ENCODE measurements around the gene CDK1.
A peak's percentile ranks its signal among the peaks of the same experiment; 100 is the strongest.

CDK1 gene

GRCh38 chr10:60778214-60778970 is at the start of gene CDK1:
Gene CDK1 (plus strand): TSS chr10:60778478. CDS start chr10:60780166, 1,688 bp downstream.
- Histone ChIP-seq H3K27me3 (ENCODE audit: insufficient read depth, low read length) (no peaks in the 10 kb centered on the region), H3K4me1 (ENCODE audit: insufficient read depth, low read length) (peaks cover 11% of the 10 kb centered on the region; the same call in 1 of the 2 replicates), H3K9ac (ENCODE audit: low read depth, low read length) (peak within 1 kb of the TSS; percentile 96), H3K36me3 (ENCODE audit: insufficient read depth, low read depth, low read length) (peaks cover 35% of the 10 kb centered on the region), H3K27ac (ENCODE audit: low read length) (peak within 1 kb of the TSS; percentile 78), H3K4me3 (ENCODE audit: low read length) (peak within 1 kb of the TSS; percentile 96), H3K9me3 (ENCODE audit: insufficient read depth, low read depth, low read length) (no peaks in the 10 kb centered on the region)

GRCh38 chr10:60729106-60729505 is 49.2 kb upstream of the CDK1 start:
- no peak overlapping the region for H3K27ac ChIP-seq (ENCODE audit: low read length)

GRCh38 chr10:60731134-60731885 is 47.0 kb upstream of the CDK1 start:
- no peak overlapping the region for H3K27ac ChIP-seq (ENCODE audit: low read length)
- no peaks in the 10 kb centered on the region for H3K36me3 ChIP-seq (ENCODE audit: insufficient read depth, low read depth, low read length)
- H3K4me1 ChIP-seq (ENCODE audit: insufficient read depth, low read length), result peaks cover 23% of the 10 kb centered on the region
- no peak overlapping the region for H3K9ac ChIP-seq (ENCODE audit: low read depth, low read length)
- H3K4me3 ChIP-seq (ENCODE audit: low read length), result peak overlapping the region; percentile 86
- H3K27me3 ChIP-seq (ENCODE audit: insufficient read depth, low read length), result peaks cover 40% of the 10 kb centered on the region
- H3K9me3 ChIP-seq (ENCODE audit: insufficient read depth, low read depth, low read length), result no peaks in the 10 kb centered on the region

More at GRCh38 chr10:60729106-60729505, 49.2 kb upstream of the CDK1 start:
- no peaks in the 10 kb centered on the region for H3K36me3 ChIP-seq (ENCODE audit: insufficient read depth, low read depth, low read length)
- H3K9ac ChIP-seq (ENCODE audit: low read depth, low read length), result no peak overlapping the region
- H3K4me1 ChIP-seq (ENCODE audit: insufficient read depth, low read length), result peaks cover 6% of the 10 kb centered on the region; the same call in 1 of the 2 replicates
- no peak overlapping the region for H3K4me3 ChIP-seq (ENCODE audit: low read length)
- no peaks in the 10 kb centered on the region for H3K9me3 ChIP-seq (ENCODE audit: insufficient read depth, low read depth, low read length)
- H3K27me3 ChIP-seq (ENCODE audit: insufficient read depth, low read length), result peaks cover 29% of the 10 kb centered on the region

- no peaks in the 10 kb centered on the region for H3K9me3 ChIP-seq (ENCODE audit: insufficient read depth, low read depth, low read length)
- peaks cover 26% of the 10 kb centered on the region for H3K4me1 ChIP-seq (ENCODE audit: insufficient read depth, low read length)
- peak overlapping the region; percentile 63 for H3K9ac ChIP-seq (ENCODE audit: low read depth, low read length)
- peak overlapping the region; percentile 86 for H3K4me3 ChIP-seq (ENCODE audit: low read length)
- no peaks in the 10 kb centered on the region for H3K36me3 ChIP-seq (ENCODE audit: insufficient read depth, low read depth, low read length)
- H3K27ac ChIP-seq (ENCODE audit: low read length), result no peak overlapping the region
- peaks cover 40% of the 10 kb centered on the region for H3K27me3 ChIP-seq (ENCODE audit: insufficient read depth, low read length)
Measured at GRCh38 chr10:60732198-60732806, 46.0 kb upstream of the CDK1 start.

GRCh38 chr10:60732807-60733516 is 45.3 kb upstream of the CDK1 start:
- Histone ChIP-seq H3K9ac (ENCODE audit: low read depth, low read length) (peak overlapping the region; percentile 63; the same call in 1 of the 2 replicates), H3K27me3 (ENCODE audit: insufficient read depth, low read length) (peaks cover 40% of the 10 kb centered on the region), H3K36me3 (ENCODE audit: insufficient read depth, low read depth, low read length) (no peaks in the 10 kb centered on the region), H3K4me3 (ENCODE audit: low read length) (peak overlapping the region; percentile 86), H3K4me1 (ENCODE audit: insufficient read depth, low read length) (peaks cover 28% of the 10 kb centered on the region), H3K27ac (ENCODE audit: low read length) (no peak overlapping the region), H3K9me3 (ENCODE audit: insufficient read depth, low read depth, low read length) (no peaks in the 10 kb centered on the region)

GRCh38 chr10:60733517-60733822 is 44.8 kb upstream of the CDK1 start:
- peak overlapping the region; percentile 86 for H3K4me3 ChIP-seq (ENCODE audit: low read length)
- H3K4me1 ChIP-seq (ENCODE audit: insufficient read depth, low read length), result peaks cover 28% of the 10 kb centered on the region
- no peaks in the 10 kb centered on the region for H3K9me3 ChIP-seq (ENCODE audit: insufficient read depth, low read depth, low read length)
- no peaks in the 10 kb centered on the region for H3K36me3 ChIP-seq (ENCODE audit: insufficient read depth, low read depth, low read length)
- H3K27me3 ChIP-seq (ENCODE audit: insufficient read depth, low read length), result peaks cover 40% of the 10 kb centered on the region
- H3K9ac ChIP-seq (ENCODE audit: low read depth, low read length), result peak overlapping the region; percentile 63; the same call in 1 of the 2 replicates
- H3K27ac ChIP-seq (ENCODE audit: low read length), result no peak overlapping the region

GRCh38 chr10:60733826-60734225 is 44.5 kb upstream of the CDK1 start:
- H3K9me3 ChIP-seq (ENCODE audit: insufficient read depth, low read depth, low read length), result no peaks in the 10 kb centered on the region
- H3K9ac ChIP-seq (ENCODE audit: low read depth, low read length), result no peak overlapping the region
- H3K4me1 ChIP-seq (ENCODE audit: insufficient read depth, low read length), result peaks cover 28% of the 10 kb centered on the region
- no peak overlapping the region for H3K27ac ChIP-seq (ENCODE audit: low read length)
- H3K4me3 ChIP-seq (ENCODE audit: low read length), result peak overlapping the region; percentile 86
- no peaks in the 10 kb centered on the region for H3K36me3 ChIP-seq (ENCODE audit: insufficient read depth, low read depth, low read length)
- peaks cover 40% of the 10 kb centered on the region for H3K27me3 ChIP-seq (ENCODE audit: insufficient read depth, low read length)

- H3K27ac ChIP-seq (ENCODE audit: low read length), result no peak overlapping the region
Measured at GRCh38 chr10:60734226-60734625, 44.1 kb upstream of the CDK1 start.

GRCh38 chr10:60735244-60735643 is 43.0 kb upstream of the CDK1 start:
- no peaks in the 10 kb centered on the region for H3K9me3 ChIP-seq (ENCODE audit: insufficient read depth, low read depth, low read length)
- H3K36me3 ChIP-seq (ENCODE audit: insufficient read depth, low read depth, low read length), result no peaks in the 10 kb centered on the region
- peaks cover 40% of the 10 kb centered on the region for H3K27me3 ChIP-seq (ENCODE audit: insufficient read depth, low read length)
- no peak overlapping the region for H3K27ac ChIP-seq (ENCODE audit: low read length)
- no peak overlapping the region for H3K9ac ChIP-seq (ENCODE audit: low read depth, low read length)
- H3K4me3 ChIP-seq (ENCODE audit: low read length), result no peak overlapping the region
- peaks cover 28% of the 10 kb centered on the region for H3K4me1 ChIP-seq (ENCODE audit: insufficient read depth, low read length)

More at GRCh38 chr10:60734226-60734625, 44.1 kb upstream of the CDK1 start:
- Histone ChIP-seq H3K9me3 (ENCODE audit: insufficient read depth, low read depth, low read length) (no peaks in the 10 kb centered on the region), H3K36me3 (ENCODE audit: insufficient read depth, low read depth, low read length) (no peaks in the 10 kb centered on the region), H3K4me1 (ENCODE audit: insufficient read depth, low read length) (peaks cover 28% of the 10 kb centered on the region), H3K27me3 (ENCODE audit: insufficient read depth, low read length) (peaks cover 40% of the 10 kb centered on the region), H3K9ac (ENCODE audit: low read depth, low read length) (no peak overlapping the region), H3K4me3 (ENCODE audit: low read length) (0 out of 2 replicates have a peak overlapping the region, but pooled peaks have one; percentile 86)

- Histone ChIP-seq H3K36me3 (ENCODE audit: insufficient read depth, low read depth, low read length) (no peaks in the 10 kb centered on the region), H3K4me1 (ENCODE audit: insufficient read depth, low read length) (peaks cover 26% of the 10 kb centered on the region), H3K9ac (ENCODE audit: low read depth, low read length) (no peak overlapping the region), H3K27ac (ENCODE audit: low read length) (no peak overlapping the region), H3K4me3 (ENCODE audit: low read length) (no peak overlapping the region), H3K27me3 (ENCODE audit: insufficient read depth, low read length) (peaks cover 27% of the 10 kb centered on the region), H3K9me3 (ENCODE audit: insufficient read depth, low read depth, low read length) (no peaks in the 10 kb centered on the region)
Measured at GRCh38 chr10:60737242-60737641, 41.0 kb upstream of the CDK1 start.

GRCh38 chr10:60739558-60739957 is 38.7 kb upstream of the CDK1 start:
- Histone ChIP-seq H3K27me3 (ENCODE audit: insufficient read depth, low read length) (peaks cover 7% of the 10 kb centered on the region), H3K36me3 (ENCODE audit: insufficient read depth, low read depth, low read length) (no peaks in the 10 kb centered on the region), H3K9me3 (ENCODE audit: insufficient read depth, low read depth, low read length) (no peaks in the 10 kb centered on the region), H3K27ac (ENCODE audit: low read length) (no peak overlapping the region), H3K9ac (ENCODE audit: low read depth, low read length) (no peak overlapping the region), H3K4me3 (ENCODE audit: low read length) (no peak overlapping the region), H3K4me1 (ENCODE audit: insufficient read depth, low read length) (peaks cover 24% of the 10 kb centered on the region)

Measured in iPS-20b (cell line).